Activated naive CD8-positive, alpha-beta T cell treated with anti-CD3 and anti-CD28 coated beads for 36 hours (primary cell): ENCODE results near the gene SLC7A6OS. TPM values are rescaled to one million over a fixed set of nuclear protein-coding genes. Genes with fewer than 3 reads are reported as not detected.
A peak's percentile ranks its signal among the peaks of the same experiment; 100 is the strongest.

Experiments
- DNase-seq: peaks from one replicate; pipeline ENCODE4 v3.0.0; 2021
- H3K27ac Mint-ChIP-seq: one replicate; pipeline ENCODE4 v1.8.0; 2022; ENCODE audit warnings: mild to moderate bottlenecking, moderate library complexity, mixed read lengths
- H3K27me3 Mint-ChIP-seq: one replicate; pipeline ENCODE4 v1.8.0; 2022; ENCODE audit warnings: mild to moderate bottlenecking, mixed read lengths
- H3K36me3 Mint-ChIP-seq: one replicate; pipeline ENCODE4 v1.8.0; 2021; ENCODE audit warnings: mild to moderate bottlenecking, mixed read lengths
- H3K4me1 Mint-ChIP-seq: one replicate; pipeline ENCODE4 v1.8.0; 2021; ENCODE audit warnings: mixed read lengths
- H3K4me3 Mint-ChIP-seq: one replicate; pipeline ENCODE4 v1.8.0; 2022; ENCODE audit warnings: mild to moderate bottlenecking, moderate library complexity, mixed read lengths
- H3K9me3 Mint-ChIP-seq: one replicate; pipeline ENCODE4 v1.8.0; 2022; ENCODE audit warnings: mixed read lengths
- total RNA-seq, 2 experiments: library from RNA; stranded (reverse); gene quantifications; one replicate each; pipeline ENCODE4 v1.2.3, GENCODE V29; 2021

The SLC7A6OS gene
- total RNA-seq, 2 experiments from 2014 or later = 23.0 to 23.3 TPM

- Mint-ChIP-seq H3K36me3 (peaks cover 40% of the 10 kb centered on the region), H3K4me1 (peaks cover 18% of the 10 kb centered on the region), H3K27me3 (no peaks in the 10 kb centered on the region)
Measured at GRCh38 chr16:68348639-68349445, 38.1 kb upstream of the SLC7A6OS start.

GRCh38 chr16:68347605-68348004 is 36.9 kb upstream of the SLC7A6OS start:
- peaks cover 36% of the 10 kb centered on the region for H3K36me3 Mint-ChIP-seq
- no peaks in the 10 kb centered on the region for H3K27me3 Mint-ChIP-seq
- no peaks in the 10 kb centered on the region for H3K9me3 Mint-ChIP-seq
- no peak for DNase-seq
- peaks cover 18% of the 10 kb centered on the region for H3K4me1 Mint-ChIP-seq
- H3K4me3 Mint-ChIP-seq = no peak overlapping the region
- H3K27ac Mint-ChIP-seq = no peak overlapping the region

More at GRCh38 chr16:68348639-68349445, 38.1 kb upstream of the SLC7A6OS start:
- H3K9me3 Mint-ChIP-seq = no peaks in the 10 kb centered on the region
- H3K27ac Mint-ChIP-seq = no peak overlapping the region
- no peak overlapping the region for H3K4me3 Mint-ChIP-seq
- no peak for DNase-seq

GRCh38 chr16:68346892-68347480 is 36.2 kb upstream of the SLC7A6OS start:
- Mint-ChIP-seq H3K36me3 (peaks cover 36% of the 10 kb centered on the region), H3K9me3 (no peaks in the 10 kb centered on the region), H3K27ac (no peak overlapping the region), H3K4me3 (no peak overlapping the region), H3K4me1 (peaks cover 18% of the 10 kb centered on the region), H3K27me3 (no peaks in the 10 kb centered on the region)
- no peak for DNase-seq

GRCh38 chr16:68345958-68346635 is 35.4 kb upstream of the SLC7A6OS start:
- Mint-ChIP-seq H3K4me1 (peaks cover 18% of the 10 kb centered on the region), H3K4me3 (no peak overlapping the region), H3K27ac (no peak overlapping the region), H3K9me3 (no peaks in the 10 kb centered on the region), H3K36me3 (peaks cover 38% of the 10 kb centered on the region), H3K27me3 (no peaks in the 10 kb centered on the region)
- no peak for DNase-seq

- no peak overlapping the region for H3K27ac Mint-ChIP-seq
- no peaks in the 10 kb centered on the region for H3K27me3 Mint-ChIP-seq
- H3K4me3 Mint-ChIP-seq = no peak overlapping the region
- H3K9me3 Mint-ChIP-seq = no peaks in the 10 kb centered on the region
- DNase-seq = peak; percentile 40
- H3K4me1 Mint-ChIP-seq = peaks cover 18% of the 10 kb centered on the region
- peaks cover 42% of the 10 kb centered on the region for H3K36me3 Mint-ChIP-seq
Measured at GRCh38 chr16:68345351-68345810, 34.6 kb upstream of the SLC7A6OS start.

- Mint-ChIP-seq H3K4me3 (no peak overlapping the region), H3K36me3 (peaks cover 50% of the 10 kb centered on the region), H3K9me3 (no peaks in the 10 kb centered on the region), H3K27me3 (no peaks in the 10 kb centered on the region), H3K27ac (no peak overlapping the region), H3K4me1 (peaks cover 18% of the 10 kb centered on the region)
- DNase-seq = no peak
Measured at GRCh38 chr16:68344252-68344651, 33.5 kb upstream of the SLC7A6OS start.

GRCh38 chr16:68343137-68343536 is 32.4 kb upstream of the SLC7A6OS start:
- H3K4me3 Mint-ChIP-seq = no peak overlapping the region
- DNase-seq = no peak
- H3K36me3 Mint-ChIP-seq = peaks cover 47% of the 10 kb centered on the region
- H3K9me3 Mint-ChIP-seq = no peaks in the 10 kb centered on the region
- H3K27ac Mint-ChIP-seq = no peak overlapping the region
- H3K27me3 Mint-ChIP-seq = no peaks in the 10 kb centered on the region
- H3K4me1 Mint-ChIP-seq = peaks cover 18% of the 10 kb centered on the region

- Mint-ChIP-seq H3K4me1 (peaks cover 15% of the 10 kb centered on the region), H3K9me3 (no peaks in the 10 kb centered on the region), H3K27ac (no peak overlapping the region), H3K4me3 (no peak overlapping the region), H3K36me3 (peaks cover 48% of the 10 kb centered on the region), H3K27me3 (no peaks in the 10 kb centered on the region)
- DNase-seq = no peak
Measured at GRCh38 chr16:68342620-68343019, 31.9 kb upstream of the SLC7A6OS start.

GRCh38 chr16:68339214-68339613 is 28.5 kb upstream of the SLC7A6OS start:
- Mint-ChIP-seq H3K27ac (no peak overlapping the region), H3K36me3 (peaks cover 34% of the 10 kb centered on the region), H3K4me1 (no peaks in the 10 kb centered on the region), H3K4me3 (no peak overlapping the region), H3K9me3 (no peaks in the 10 kb centered on the region), H3K27me3 (no peaks in the 10 kb centered on the region)
- DNase-seq = no peak

- Mint-ChIP-seq H3K27ac (no peak overlapping the region), H3K4me3 (no peak overlapping the region), H3K9me3 (no peaks in the 10 kb centered on the region), H3K36me3 (peaks cover 34% of the 10 kb centered on the region), H3K4me1 (no peaks in the 10 kb centered on the region), H3K27me3 (no peaks in the 10 kb centered on the region)
- no peak for DNase-seq
Measured at GRCh38 chr16:68338326-68339119, 27.8 kb upstream of the SLC7A6OS start.

GRCh38 chr16:68335175-68335574 is 24.4 kb upstream of the SLC7A6OS start:
- H3K4me3 Mint-ChIP-seq = no peak overlapping the region
- no peak overlapping the region for H3K27ac Mint-ChIP-seq
- no peaks in the 10 kb centered on the region for H3K27me3 Mint-ChIP-seq
- no peak for DNase-seq
- H3K9me3 Mint-ChIP-seq = no peaks in the 10 kb centered on the region
- peaks cover 9% of the 10 kb centered on the region for H3K4me1 Mint-ChIP-seq
- peaks cover 24% of the 10 kb centered on the region for H3K36me3 Mint-ChIP-seq

- peaks cover 13% of the 10 kb centered on the region for H3K4me1 Mint-ChIP-seq
- no peaks in the 10 kb centered on the region for H3K27me3 Mint-ChIP-seq
- H3K4me3 Mint-ChIP-seq = no peak overlapping the region
- peaks cover 12% of the 10 kb centered on the region for H3K36me3 Mint-ChIP-seq
- no peaks in the 10 kb centered on the region for H3K9me3 Mint-ChIP-seq
- no peak for DNase-seq
- no peak overlapping the region for H3K27ac Mint-ChIP-seq
Measured at GRCh38 chr16:68332411-68333121, 21.8 kb upstream of the SLC7A6OS start.

- Mint-ChIP-seq H3K9me3 (no peaks in the 10 kb centered on the region), H3K27me3 (no peaks in the 10 kb centered on the region), H3K27ac (no peak overlapping the region), H3K4me3 (no peak overlapping the region), H3K4me1 (peaks cover 16% of the 10 kb centered on the region), H3K36me3 (peaks cover 14% of the 10 kb centered on the region)
- DNase-seq = no peak
Measured at GRCh38 chr16:68331879-68332410, 21.2 kb upstream of the SLC7A6OS start.

GRCh38 chr16:68328860-68329390 is 18.2 kb upstream of the SLC7A6OS start:
- Mint-ChIP-seq H3K27me3 (no peaks in the 10 kb centered on the region), H3K4me3 (no peak overlapping the region), H3K9me3 (no peaks in the 10 kb centered on the region), H3K36me3 (peaks cover 10% of the 10 kb centered on the region), H3K27ac (no peak overlapping the region), H3K4me1 (peaks cover 21% of the 10 kb centered on the region)
- no peak for DNase-seq
